NCI-H1417 treated with DMSO at 0.1 percent for 48 hours (cell line): Measurements from ENCODE around the gene ELMO1.
A peak's percentile ranks its signal among the peaks of the same experiment; 100 is the strongest.

Source experiments
- DNase-seq: peaks from one replicate; lab custom pipeline; 2025; lab: John Stamatoyannopoulos, UW

ELMO1 gene

DNA sequence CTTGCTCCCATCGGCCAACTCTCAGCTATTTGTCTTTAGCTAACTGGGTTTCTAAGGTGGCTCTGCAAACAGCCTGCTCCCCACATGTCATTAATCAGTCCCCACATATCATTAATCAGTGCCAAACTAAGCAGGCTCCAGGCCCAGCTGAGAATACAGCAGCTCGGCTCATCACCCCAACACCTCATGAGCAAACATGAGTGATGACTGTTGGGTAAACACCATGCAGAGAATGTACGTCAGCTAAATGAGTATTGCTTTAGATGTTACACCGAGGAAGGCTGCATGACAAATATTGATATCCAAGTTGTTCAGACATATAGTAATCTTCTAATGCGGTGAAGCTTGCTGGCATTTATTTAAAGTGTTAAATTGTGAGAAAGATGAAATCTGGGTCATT lies 536.9 kb downstream of the ELMO1 start:
- peak; percentile 90 for DNase-seq

DNA sequence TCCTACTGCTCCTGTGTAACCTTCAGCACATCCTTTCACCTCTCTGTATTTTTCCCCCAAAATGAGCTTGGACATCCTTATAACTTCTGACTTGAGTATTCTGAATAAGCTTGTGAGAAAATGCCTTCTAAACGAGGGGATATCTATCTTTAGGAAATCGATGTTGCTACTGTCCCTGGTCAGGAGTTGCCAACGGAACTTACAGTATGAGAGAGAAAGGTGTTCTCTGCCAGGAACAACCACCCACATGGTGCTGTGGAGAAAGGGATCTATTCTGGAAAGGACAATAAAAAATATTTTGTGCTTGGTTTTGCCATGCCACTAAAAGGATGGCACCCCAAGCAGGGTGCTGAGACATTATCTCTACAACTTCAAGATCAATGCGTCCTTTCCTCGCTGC lies 537.8 kb downstream of the ELMO1 start:
- DNase-seq = no peak

GRCh38 chr7:36910401-36910800 lies 538.3 kb downstream of the ELMO1 start:
- no peak for DNase-seq

- DNase-seq = no peak
These were observed 541.6 kb downstream of the ELMO1 start for GRCh38 chr7:36906956-36907635.

- DNase-seq = no peak
These were observed 542.2 kb downstream of the ELMO1 start for GRCh38 chr7:36906448-36906847.

DNA sequence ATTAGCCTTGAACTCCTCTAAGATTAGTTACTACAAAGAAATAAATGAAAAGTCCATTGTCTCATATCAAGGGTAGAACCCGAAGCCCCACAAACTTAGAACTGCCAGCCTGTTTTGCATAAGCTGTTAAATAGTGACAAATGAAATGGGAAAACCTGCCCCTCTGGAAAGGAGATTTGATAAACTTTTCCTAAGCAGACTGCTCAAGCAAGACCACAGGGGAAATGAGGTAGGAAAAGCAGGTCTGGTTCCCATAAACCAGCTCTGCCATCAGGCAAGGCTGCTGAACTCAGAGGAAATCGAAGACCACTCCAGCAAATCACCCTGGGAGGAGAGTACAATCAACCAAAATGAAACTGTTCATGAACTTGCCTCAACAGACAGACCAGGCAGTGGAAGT lies 542.8 kb downstream of the ELMO1 start:
- no peak for DNase-seq

DNA sequence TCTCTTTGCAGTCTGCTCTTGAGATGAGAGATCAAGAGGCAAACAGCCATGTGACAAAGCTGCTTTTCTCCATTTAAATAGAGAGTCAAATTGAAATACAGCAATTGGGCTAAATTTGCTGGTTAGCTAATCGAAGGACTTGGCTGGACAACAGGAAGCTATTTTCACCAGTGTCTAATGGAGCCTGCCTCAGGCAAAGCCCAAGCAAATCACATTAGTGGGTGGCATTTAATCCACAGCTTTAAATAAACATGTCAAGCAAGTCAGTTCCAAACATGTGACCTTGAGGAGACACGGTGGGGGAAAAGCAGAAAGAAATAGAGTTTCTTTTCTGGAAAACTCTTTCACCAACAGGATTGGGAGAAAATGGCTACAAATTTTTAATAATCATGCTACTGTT lies 543.9 kb downstream of the ELMO1 start:
- peak; percentile 40 for DNase-seq

- no peak for DNase-seq
These were observed 544.6 kb downstream of the ELMO1 start for GRCh38 chr7:36904101-36904500.

GRCh38 chr7:36900988-36901710 lies 547.5 kb downstream of the ELMO1 start:
- DNase-seq = no peak

DNA sequence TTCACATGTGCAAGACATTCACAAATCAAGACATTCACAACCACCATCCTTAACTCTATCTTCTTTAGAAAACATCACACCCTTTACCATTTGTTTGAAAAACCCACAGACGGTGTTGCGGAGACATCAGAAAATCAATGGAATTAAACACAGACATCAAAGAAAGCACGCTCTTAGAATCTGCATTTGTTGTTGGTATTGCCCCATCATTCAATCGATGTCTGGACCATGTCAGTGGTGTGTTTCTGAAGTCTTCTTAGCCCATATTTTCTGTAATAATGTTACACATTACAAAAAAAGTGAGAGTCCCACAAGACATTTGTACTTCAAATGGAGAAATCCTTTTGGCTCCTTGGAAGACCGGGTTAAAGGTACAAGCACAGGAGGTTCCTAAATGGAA lies 550.5 kb downstream of the ELMO1 start:
- no peak for DNase-seq

DNA sequence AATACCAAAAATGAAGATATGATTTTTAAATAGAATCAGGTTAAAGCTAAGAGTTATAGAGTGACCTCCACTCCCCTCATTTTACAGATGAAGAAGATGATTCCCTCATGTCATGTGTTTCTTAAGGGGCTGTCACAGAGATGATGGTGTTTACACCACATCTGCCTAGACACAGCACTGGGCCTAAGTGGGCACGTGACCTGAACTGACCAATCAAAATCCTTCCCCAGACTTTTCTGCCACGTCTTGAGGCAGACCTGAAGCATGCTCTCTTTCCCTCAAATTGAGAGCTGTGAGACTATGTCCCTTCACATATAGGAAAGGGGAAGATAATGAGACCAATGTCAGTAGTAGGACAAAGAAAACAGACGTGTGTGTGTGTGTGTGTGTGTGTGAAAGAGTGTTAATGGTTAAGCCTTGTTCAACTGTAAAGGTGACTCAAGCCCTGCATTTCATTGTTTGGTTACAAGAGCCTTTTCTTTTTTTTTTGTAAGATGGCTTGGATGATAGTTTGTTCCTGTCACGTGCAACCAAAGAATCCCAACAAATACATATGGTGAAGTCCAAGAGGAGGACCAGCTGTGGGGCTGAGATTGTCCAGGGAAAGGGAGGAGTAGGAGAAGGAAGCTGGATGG lies 551.6 kb downstream of the ELMO1 start:
- DNase-seq = no peak

DNA sequence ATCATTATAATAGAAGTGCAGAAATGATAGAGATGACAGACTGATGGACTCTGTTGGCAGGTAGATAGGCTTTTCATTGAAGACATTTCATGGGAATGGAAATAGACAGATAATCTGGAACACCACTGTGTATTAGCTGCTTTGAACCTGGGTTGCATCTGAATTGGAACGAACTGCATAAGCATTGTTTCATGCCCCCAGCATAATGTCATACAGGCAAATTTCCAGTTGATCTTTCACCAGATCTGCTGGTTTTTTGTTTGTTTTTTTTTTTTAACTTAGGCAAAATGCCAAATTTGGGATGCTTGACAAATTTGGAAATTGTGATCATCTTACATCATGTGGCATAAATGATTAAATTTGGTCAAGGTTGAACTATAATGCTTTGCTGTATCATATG lies 552.2 kb downstream of the ELMO1 start:
- DNase-seq = no peak

- DNase-seq = no peak
These were observed 553.5 kb downstream of the ELMO1 start for GRCh38 chr7:36895192-36895591.

GRCh38 chr7:36894190-36894589 lies 554.5 kb downstream of the ELMO1 start:
- no peak for DNase-seq

- DNase-seq = no peak
These were observed 559.5 kb downstream of the ELMO1 start for GRCh38 chr7:36889182-36889581.

DNA sequence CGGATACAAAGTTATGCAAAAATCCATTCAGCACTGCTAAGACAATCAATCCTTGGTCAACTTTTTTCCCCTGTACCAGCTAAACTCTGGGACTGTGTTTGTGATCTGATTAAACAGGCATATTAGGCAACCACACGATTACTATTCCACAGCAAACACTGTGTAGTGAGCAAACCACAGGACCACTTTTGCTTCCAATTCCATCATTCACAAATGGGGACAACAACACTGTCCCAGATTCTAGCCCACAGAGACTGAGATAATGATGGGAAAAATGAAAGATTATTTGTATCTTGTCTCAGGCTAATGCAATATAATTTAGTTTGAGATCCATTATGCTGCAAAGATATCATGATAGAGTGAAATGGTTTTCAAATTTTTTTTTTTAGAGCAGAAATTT lies 560.7 kb downstream of the ELMO1 start:
- no peak for DNase-seq

- DNase-seq = no peak
These were observed 561.4 kb downstream of the ELMO1 start for GRCh38 chr7:36887233-36887632.

DNA sequence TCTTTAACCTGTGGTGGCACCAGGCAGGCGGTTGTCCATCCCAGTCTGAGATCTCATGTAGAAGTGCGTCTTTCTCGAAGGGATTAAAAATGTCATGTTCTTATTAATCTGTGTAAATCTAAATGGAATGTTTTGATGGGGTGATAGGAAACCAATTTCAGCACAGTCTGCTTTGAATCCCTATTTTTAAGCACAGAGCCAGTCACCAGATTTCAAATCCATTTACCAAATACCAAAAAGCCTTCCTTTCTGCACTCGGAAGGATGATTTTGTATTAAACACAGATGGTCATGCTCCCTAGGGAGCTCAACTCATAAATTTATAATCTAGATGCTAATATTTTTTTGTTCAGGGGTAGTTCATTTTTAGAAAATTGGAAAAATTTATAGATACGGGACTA lies 563.8 kb downstream of the ELMO1 start:
- no peak for DNase-seq

DNA sequence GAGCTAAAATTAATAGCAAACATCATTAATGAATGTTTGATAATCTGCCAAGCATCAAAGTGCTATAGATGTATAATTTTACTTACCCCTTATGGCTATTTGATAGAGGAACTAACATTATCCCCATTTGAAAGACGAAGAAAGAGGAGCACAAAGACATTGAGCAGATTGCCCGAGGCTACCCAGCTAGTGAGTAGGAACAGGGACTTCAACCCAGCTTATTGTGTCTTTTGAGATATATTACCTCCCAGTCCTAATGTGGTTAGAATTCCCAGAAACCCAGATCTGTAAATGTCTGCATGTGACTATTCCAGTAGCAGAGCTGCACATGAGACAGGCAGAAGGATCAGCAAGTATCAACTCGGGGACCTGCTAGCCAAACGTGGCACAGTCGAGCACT lies 564.3 kb downstream of the ELMO1 start:
- DNase-seq = no peak

DNA sequence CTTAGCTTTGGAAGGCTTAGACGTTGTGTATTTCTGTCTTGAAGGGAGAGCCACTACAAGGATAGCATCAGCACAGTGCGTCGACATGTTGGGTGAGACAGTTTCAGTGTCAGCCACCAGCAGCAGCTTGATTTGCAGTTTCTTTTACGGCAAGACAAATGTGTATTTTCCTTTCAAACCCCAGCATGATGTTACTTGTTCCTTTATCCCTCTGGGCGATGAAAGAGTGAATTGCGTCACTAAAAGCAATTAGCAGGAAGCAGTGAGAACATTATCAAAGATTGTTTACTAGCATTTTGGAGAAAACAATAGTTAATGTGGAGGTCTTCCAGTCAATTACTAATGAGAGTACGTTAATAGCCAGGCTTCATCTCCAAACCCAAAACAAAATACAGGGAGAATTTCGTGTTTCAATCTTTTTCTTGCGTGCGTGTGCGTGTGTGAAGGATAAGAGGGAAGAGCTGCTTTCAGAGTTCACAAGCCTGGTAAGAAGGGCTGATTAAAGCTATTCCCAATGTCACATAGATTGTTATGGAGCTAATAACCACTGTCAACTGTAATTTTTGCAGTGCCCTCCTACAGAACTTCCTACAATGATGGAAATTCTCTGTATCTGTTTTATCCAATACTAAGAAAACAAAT lies 567.3 kb downstream of the ELMO1 start:
- peak; percentile 17 for DNase-seq

GRCh38 chr7:36880108-36880507 lies 568.6 kb downstream of the ELMO1 start:
- no peak for DNase-seq

DNA sequence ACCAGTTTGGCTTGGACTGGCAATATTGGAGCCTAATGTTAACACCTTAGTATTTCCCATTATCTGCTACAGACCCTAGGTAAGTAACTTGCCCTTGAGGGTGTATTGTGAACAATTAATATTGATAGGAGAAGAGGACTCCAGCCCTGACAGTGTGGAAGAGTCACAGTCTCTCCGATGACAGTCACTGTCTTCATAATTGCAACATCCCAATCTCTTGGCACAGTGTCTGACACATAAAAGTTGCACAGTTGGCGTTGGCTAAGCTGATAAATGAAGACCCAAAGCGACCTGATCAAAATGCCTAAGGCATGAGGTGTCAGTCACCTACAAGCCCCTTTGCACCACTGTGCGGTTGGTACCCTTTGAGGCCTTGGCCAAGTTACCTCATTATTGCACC lies 569.6 kb downstream of the ELMO1 start:
- no peak for DNase-seq

DNA sequence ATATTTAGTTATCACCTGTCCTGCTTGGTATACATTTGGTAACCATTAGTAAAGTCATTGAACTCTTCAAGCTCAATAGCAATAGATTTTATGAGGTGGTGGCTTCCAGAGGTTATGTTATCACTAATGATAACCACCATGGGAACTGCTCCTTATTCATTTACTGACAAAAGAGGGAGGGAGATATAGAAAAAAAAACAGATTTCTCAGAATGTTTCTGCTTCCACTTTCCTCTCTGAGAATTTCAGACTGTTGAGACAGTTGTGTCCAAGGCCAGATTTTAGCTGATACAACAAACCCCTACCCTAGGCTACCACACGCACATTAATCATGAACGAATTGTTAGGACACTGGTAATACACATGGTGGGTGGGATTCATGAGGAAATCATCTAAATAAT lies 570.4 kb downstream of the ELMO1 start:
- DNase-seq = no peak
